ENCODE measurements around the gene RPS21.
"Not testable (repeated sequence)": the region's sequence is repeated elsewhere in the genome, so short reads cannot be mapped to it uniquely, and the experiment has no call there.

RPS21 gene

GRCh38 chr20:62417981-62418708 is 31.2 kb downstream of the RPS21 start:
- TF ChIP-seq POLR2AphosphoS5 (IDR thresholded peaks at IDR 0.05; ENCODE audit: low read depth, low read length): no peak
- TF ChIP-seq POLR2A (IDR thresholded peaks at IDR 0.05; ENCODE audit: low read depth, low read length): no peak
- TF ChIP-seq TAF1 (IDR thresholded peaks at IDR 0.05; ENCODE audit: borderline replicate concordance, low read depth, low read length): no peak
- FAIRE-seq: no peak
- no peak for DNase-seq (ENCODE audit: insufficient read length)

- no peak for TF ChIP-seq POLR2AphosphoS5 (IDR thresholded peaks at IDR 0.05; ENCODE audit: low read depth, low read length)
- no peak for TF ChIP-seq TAF1 (IDR thresholded peaks at IDR 0.05; ENCODE audit: borderline replicate concordance, low read depth, low read length)
- no peak for TF ChIP-seq POLR2A (IDR thresholded peaks at IDR 0.05; ENCODE audit: low read depth, low read length)
- DNase-seq (ENCODE audit: insufficient read length) (no peak), FAIRE-seq (no peak)
Observed at GRCh38 chr20:62418709-62419487, 32.0 kb downstream of the RPS21 start.

GRCh38 chr20:62419759-62420158 is 32.9 kb downstream of the RPS21 start:
- DNase-seq (ENCODE audit: insufficient read length) (no peak), FAIRE-seq (no peak)
- TF ChIP-seq POLR2AphosphoS5 (IDR thresholded peaks at IDR 0.05; ENCODE audit: low read depth, low read length): no peak
- no peak for TF ChIP-seq TAF1 (IDR thresholded peaks at IDR 0.05; ENCODE audit: borderline replicate concordance, low read depth, low read length)
- no peak for TF ChIP-seq POLR2A (IDR thresholded peaks at IDR 0.05; ENCODE audit: low read depth, low read length)

- DNase-seq (ENCODE audit: insufficient read length): no peak
- TF ChIP-seq POLR2A (IDR thresholded peaks at IDR 0.05; ENCODE audit: low read depth, low read length): no peak
- TF ChIP-seq POLR2AphosphoS5 (IDR thresholded peaks at IDR 0.05; ENCODE audit: low read depth, low read length): no peak
- TF ChIP-seq TAF1 (IDR thresholded peaks at IDR 0.05; ENCODE audit: borderline replicate concordance, low read depth, low read length): no peak
- FAIRE-seq: no peak
Observed at GRCh38 chr20:62420846-62421715, 34.2 kb downstream of the RPS21 start.

- TF ChIP-seq POLR2A (IDR thresholded peaks at IDR 0.05; ENCODE audit: low read depth, low read length): no peak
- no peak for TF ChIP-seq TAF1 (IDR thresholded peaks at IDR 0.05; ENCODE audit: borderline replicate concordance, low read depth, low read length)
- no peak for TF ChIP-seq POLR2AphosphoS5 (IDR thresholded peaks at IDR 0.05; ENCODE audit: low read depth, low read length)
- FAIRE-seq (no peak), DNase-seq (ENCODE audit: insufficient read length) (no peak)
Observed at GRCh38 chr20:62421716-62421990, 34.8 kb downstream of the RPS21 start.

- TF ChIP-seq TAF1 (IDR thresholded peaks at IDR 0.05; ENCODE audit: borderline replicate concordance, low read depth, low read length) (no peak), POLR2A (IDR thresholded peaks at IDR 0.05; ENCODE audit: low read depth, low read length) (no peak), POLR2AphosphoS5 (IDR thresholded peaks at IDR 0.05; ENCODE audit: low read depth, low read length) (no peak)
- DNase-seq (ENCODE audit: insufficient read length): no peak
- FAIRE-seq: no peak
Observed at GRCh38 chr20:62422636-62423325, 35.9 kb downstream of the RPS21 start.

- DNase-seq (ENCODE audit: insufficient read length) (no peak), FAIRE-seq (no peak)
- no peak for TF ChIP-seq POLR2AphosphoS5 (IDR thresholded peaks at IDR 0.05; ENCODE audit: low read depth, low read length)
- TF ChIP-seq POLR2A (IDR thresholded peaks at IDR 0.05; ENCODE audit: low read depth, low read length): no peak
- no peak for TF ChIP-seq TAF1 (IDR thresholded peaks at IDR 0.05; ENCODE audit: borderline replicate concordance, low read depth, low read length)
Observed at GRCh38 chr20:62423326-62423706, 36.4 kb downstream of the RPS21 start.

- no peak for FAIRE-seq
- DNase-seq (ENCODE audit: insufficient read length): no peak
- TF ChIP-seq POLR2AphosphoS5 (IDR thresholded peaks at IDR 0.05; ENCODE audit: low read depth, low read length): no peak
- TF ChIP-seq POLR2A (IDR thresholded peaks at IDR 0.05; ENCODE audit: low read depth, low read length): no peak
- no peak for TF ChIP-seq TAF1 (IDR thresholded peaks at IDR 0.05; ENCODE audit: borderline replicate concordance, low read depth, low read length)
Observed at GRCh38 chr20:62424249-62425107, 37.6 kb downstream of the RPS21 start.

- FAIRE-seq: no peak
- TF ChIP-seq POLR2A (IDR thresholded peaks at IDR 0.05; ENCODE audit: low read depth, low read length) (no peak), TAF1 (IDR thresholded peaks at IDR 0.05; ENCODE audit: borderline replicate concordance, low read depth, low read length) (no peak), POLR2AphosphoS5 (IDR thresholded peaks at IDR 0.05; ENCODE audit: low read depth, low read length) (no peak)
- no peak for DNase-seq (ENCODE audit: insufficient read length)
Observed at GRCh38 chr20:62425281-62426058, 38.6 kb downstream of the RPS21 start.

GRCh38 chr20:62426059-62426348 is 39.1 kb downstream of the RPS21 start:
- FAIRE-seq: not testable (repeated sequence)

More at GRCh38 chr20:62426059-62426348, 39.1 kb downstream of the RPS21 start:
- not testable (repeated sequence) for DNase-seq (ENCODE audit: insufficient read length)

Data from GM12892 (cell line).